Aorta (tissue), 5 donors: Measurements from ENCODE around the gene CEP68. TPM values are rescaled to one million over a fixed set of nuclear protein-coding genes. Genes with fewer than 3 reads are reported as not detected.
"Not testable (repeated sequence)": the region's sequence is repeated elsewhere in the genome, so short reads cannot be mapped to it uniquely, and the experiment has no call there.

ENCODE experiments used
- ATAC-seq: fragments of 200-7000 bp; cut with Tn5 transposase; one replicate; pipeline ENCODE4 v1.9.1; 2022; ENCODE audit warnings: moderate library complexity; ENCODE audit not compliant: low FRiP score
- DNase-seq, 2 donors: peaks; one replicate each; pipeline ENCODE4 v3.0.0-alpha.2; 2020
- H3K27ac ChIP-seq, 2 donors: one replicate each; pipeline ENCODE4 v1.5.1; 2013; ENCODE audit warnings: low read length in 2 of 2, mild to moderate bottlenecking in 2 of 2, moderate library complexity in 2 of 2, control low read depth in 1 of 2, inconsistent platforms in 1 of 2, low read depth in 1 of 2
- H3K27me3 ChIP-seq, 2 donors: one replicate each; pipeline ENCODE4 v1.6.1; 2013; ENCODE audit warnings: control low read depth in 1 of 2, low read length in 1 of 2, mild to moderate bottlenecking in 1 of 2, moderate library complexity in 1 of 2; ENCODE audit not compliant: insufficient read depth in 2 of 2, control insufficient read depth in 1 of 2
- H3K36me3 ChIP-seq, 2 donors: one replicate each; pipeline ENCODE4 v1.6.1; 2013; ENCODE audit warnings: control low read depth in 1 of 2, low read length in 1 of 2, mild to moderate bottlenecking in 1 of 2; ENCODE audit not compliant: insufficient read depth in 2 of 2, control insufficient read depth in 1 of 2
- H3K4me1 ChIP-seq, 2 donors: one replicate each; pipeline ENCODE4 v1.6.1; 2013; ENCODE audit warnings: low read length in 2 of 2, control low read depth in 1 of 2, mild to moderate bottlenecking in 1 of 2, moderate library complexity in 1 of 2; ENCODE audit not compliant: insufficient read depth in 2 of 2, control insufficient read depth in 1 of 2
- H3K4me3 ChIP-seq, 2 donors: one replicate each; pipeline ENCODE4 v1.5.1; 2013; ENCODE audit warnings: low read length in 2 of 2, control low read depth in 1 of 2, mild to moderate bottlenecking in 1 of 2
- H3K9me3 ChIP-seq: one replicate; pipeline ENCODE4 v1.6.1; 2013; ENCODE audit warnings: mild to moderate bottlenecking, low read length; ENCODE audit not compliant: control insufficient read depth
- WGBS, 2 donors: extraction: QIAGEN DNeasy Blood & Tissue Kit; methylation state at CpG; one replicate each; pipeline ENCODE4 v1.1.7; 2013; 5-methylcytosine and 5-hydroxymethylcytosine counted together
- intact Hi-C, 2 donors: fragments of 100-400 bp; cut with DNase I; formaldehyde crosslinking; loops; one replicate each; pipeline versions ENCODE4 v1.14.2 to v1.15.0; 2022
- polyA plus RNA-seq, 2 donors: library from polyadenylated mRNA; stranded (reverse); fragments of 200-250 nt; gene quantifications; one replicate each; pipeline ENCODE4 v1.2.3, GENCODE V29; 2013
- total RNA-seq, 2 donors: library from RNA; stranded (reverse); fragmentation: NEBNext Ultra II Directional; extraction: Animal tissue kit (Norgen Biotek cat#: 25700); gene quantifications; one replicate each; pipeline ENCODE4 v1.2.1, GENCODE V29; 2021
- donor health status: healthy with polysubstance abuse.
- donor health status: Bipolar disorder and iron deficiency.
- donor health status: DM: no; HTN: no; CAD: no.
- donor health status: DM: no; HTN: no; CAD: no.
- donor health status: DM: yes; HTN: yes; CAD: no.

Gene CEP68
- total and polyA plus RNA-seq, 4 donors, result 3.5 to 31.0 (median 12.9) TPM

GRCh38 chr2:65120990-65121693, 64.9 kb downstream of the CEP68 start:
- Histone ChIP-seq H3K36me3 (no peaks in the 10 kb centered on the region), H3K9me3 (no peaks in the 10 kb centered on the region), H3K4me3 (no peak overlapping the region), H3K27me3 (no peaks in the 10 kb centered on the region), H3K27ac (no peak overlapping the region), H3K4me1 (peaks cover 2% of the 10 kb centered on the region in 2 donors)
- 48% methylated on average over 5 of the region's 5 CpGs for WGBS, 2 donors
- intact Hi-C loops, result loop anchor here in 1 of 2 donors (10.0 kb wide), 1 partner anchor 46 kb away; no protein-coding TSS in a partner anchor
- DNase-seq, result no peak
- peak; percentile 55 for ATAC-seq

- ATAC-seq, result no peak
- Histone ChIP-seq H3K9me3 (no peaks in the 10 kb centered on the region), H3K36me3 (no peaks in the 10 kb centered on the region), H3K27me3 (no peaks in the 10 kb centered on the region), H3K27ac (no peak overlapping the region), H3K4me1 (peaks cover 2% of the 10 kb centered on the region in 2 donors), H3K4me3 (no peak overlapping the region)
- intact Hi-C loops, result loop anchor here in 1 of 2 donors (10.0 kb wide), 1 partner anchor 48 kb away; no protein-coding TSS in a partner anchor
- no peak for DNase-seq
- WGBS, 2 donors, result 83 to 86% methylated on average over 7 of the region's 7 CpGs
Observed at GRCh38 chr2:65122313-65122712, 66.1 kb downstream of the CEP68 start.

GRCh38 chr2:65125457-65125856, 69.2 kb downstream of the CEP68 start:
- not testable (repeated sequence) for H3K36me3 ChIP-seq, ATAC-seq, H3K27me3 ChIP-seq, H3K4me1 ChIP-seq, H3K9me3 ChIP-seq, H3K4me3 ChIP-seq, DNase-seq, H3K27ac ChIP-seq
- intact Hi-C loops, result loop anchor here in 1 of 2 donors (10.0 kb wide), 1 partner anchor 51 kb away; no protein-coding TSS in a partner anchor
- 61 to 63% methylated on average over 7 of the region's 7 CpGs for WGBS, 2 donors

- H3K4me1 ChIP-seq, result peaks cover 0 to 2% of the 10 kb centered on the region in 2 donors
- ATAC-seq (no peak), DNase-seq (no peak)
- H3K9me3 ChIP-seq, result no peaks in the 10 kb centered on the region
- H3K36me3 ChIP-seq, result no peaks in the 10 kb centered on the region
- no peaks in the 10 kb centered on the region for H3K27me3 ChIP-seq
- no peak overlapping the region for H3K27ac ChIP-seq
- H3K4me3 ChIP-seq, result peak overlapping the region; percentile 60 to 96
- WGBS, 2 donors, result 4 to 5% methylated on average over 8 of the region's 8 CpGs
- intact Hi-C loops, result loop anchor here in 1 of 2 donors (10.0 kb wide), 1 partner anchor 54 kb away; no protein-coding TSS in a partner anchor
Observed at GRCh38 chr2:65128297-65129190, 72.3 kb downstream of the CEP68 start.

GRCh38 chr2:65129286-65129825, 73.1 kb downstream of the CEP68 start:
- H3K4me3 ChIP-seq, result peak overlapping the region; percentile 60 to 96
- peak overlapping the region; percentile 88 to 95 for H3K27ac ChIP-seq
- no peaks in the 10 kb centered on the region for H3K9me3 ChIP-seq
- ATAC-seq, result peak; percentile 67
- peaks cover 0 to 2% of the 10 kb centered on the region in 2 donors for H3K4me1 ChIP-seq
- peak; percentile 73 to 89 for DNase-seq
- no peaks in the 10 kb centered on the region for H3K27me3 ChIP-seq
- no peaks in the 10 kb centered on the region for H3K36me3 ChIP-seq
- intact Hi-C loops, result loop anchor here in 1 of 2 donors (10.0 kb wide), 1 partner anchor 55 kb away; no protein-coding TSS in a partner anchor
- WGBS, 2 donors, result 1% methylated on average over 28 to 29 of the region's 29 CpGs

- intact Hi-C loops, result loop anchor here in 1 of 2 donors (5.0 to 10.0 kb wide), 3 partner anchors 55 to 97 kb away; partner anchors contain the start of gene ACTR2
- ATAC-seq (peak; percentile 99), DNase-seq (peak; percentile 100)
- Histone ChIP-seq H3K27ac (peak within 1 kb of the TSS; percentile 88 to 95), H3K36me3 (no peaks in the 10 kb centered on the region), H3K9me3 (no peaks in the 10 kb centered on the region), H3K4me3 (peak within 1 kb of the TSS; percentile 75 to 96), H3K4me1 (peaks cover 0 to 2% of the 10 kb centered on the region in 2 donors), H3K27me3 (no peaks in the 10 kb centered on the region)
- 1% methylated on average over 70 to 76 of the region's 76 CpGs for WGBS, 2 donors
Observed at GRCh38 chr2:65129826-65130663, 73.8 kb downstream of the CEP68 start, which contains the start of gene RAB1A. TSS of gene RAB1A (minus strand) at chr2:65130106. CDS start at chr2:65129915, 191 bp downstream.

GRCh38 chr2:65130664-65131175, 74.5 kb downstream of the CEP68 start:
- H3K36me3 ChIP-seq, result no peaks in the 10 kb centered on the region
- H3K4me1 ChIP-seq, result peaks cover 0 to 2% of the 10 kb centered on the region in 2 donors
- H3K27ac ChIP-seq, result peak overlapping the region in 1 of 2 donors; percentile 46
- H3K9me3 ChIP-seq, result no peaks in the 10 kb centered on the region
- DNase-seq (no peak), ATAC-seq (peak; percentile 61)
- peak overlapping the region; percentile 29 to 75 for H3K4me3 ChIP-seq
- 13 to 15% methylated on average over 18 to 19 of the region's 19 CpGs for WGBS, 2 donors
- intact Hi-C loops, result loop anchor here in 1 of 2 donors (5.0 to 10.0 kb wide), 2 partner anchors 54 to 97 kb away; partner anchors contain the start of gene ACTR2
- no peaks in the 10 kb centered on the region for H3K27me3 ChIP-seq
